GM12892 (cell line): ENCODE data around the gene VCAN.

Experiments used
- DNase-seq: peaks from one replicate; pipeline ENCODE4 v3.0.0; 2011; ENCODE audit not compliant: insufficient read length
- FAIRE-seq: peaks from 2 replicates; lab custom pipeline; 2011; peaks lifted over from hg19 to GRCh38; lab: Jason Lieb, UNC
- POLR2A ChIP-seq: IDR thresholded peaks from 2 replicates; pipeline ENCODE4 v1.6.1; 2011; ENCODE audit warnings: low read depth, low read length, control low read depth
- POLR2AphosphoS5 ChIP-seq: IDR thresholded peaks from 2 replicates; pipeline ENCODE4 v1.6.1; 2011; ENCODE audit warnings: low read depth, low read length, control low read depth
- TAF1 ChIP-seq: IDR thresholded peaks from 2 replicates; pipeline ENCODE4 v1.6.1; 2011; ENCODE audit warnings: low read depth, mild to moderate bottlenecking, control low read depth, low read length, borderline replicate concordance

The VCAN gene

GRCh38 chr5:83543898-83544297, 72.4 kb downstream of the VCAN start:
- no peak for FAIRE-seq
- no peak for DNase-seq
- no peak for TF ChIP-seq POLR2A
- TF ChIP-seq POLR2AphosphoS5: no peak
- TF ChIP-seq TAF1: no peak

- DNase-seq (no peak), FAIRE-seq (no peak)
- TF ChIP-seq POLR2A (no peak), TAF1 (no peak), POLR2AphosphoS5 (no peak)
Observed at GRCh38 chr5:83547161-83547560, 75.6 kb downstream of the VCAN start.

- no peak for FAIRE-seq
- no peak for DNase-seq
- TF ChIP-seq POLR2A (no peak), POLR2AphosphoS5 (no peak), TAF1 (no peak)
Observed at GRCh38 chr5:83547889-83548288, 76.3 kb downstream of the VCAN start.

GRCh38 chr5:83548581-83548980, 77.0 kb downstream of the VCAN start:
- FAIRE-seq: no peak
- no peak for DNase-seq
- no peak for TF ChIP-seq POLR2AphosphoS5
- TF ChIP-seq POLR2A: no peak
- TF ChIP-seq TAF1: no peak

GRCh38 chr5:83549076-83549475, 77.5 kb downstream of the VCAN start:
- no peak for TF ChIP-seq TAF1
- TF ChIP-seq POLR2A: no peak
- FAIRE-seq (no peak), DNase-seq (no peak)

GRCh38 chr5:83549674-83550073, 78.1 kb downstream of the VCAN start:
- TF ChIP-seq TAF1: no peak
- no peak for TF ChIP-seq POLR2A
- no peak for TF ChIP-seq POLR2AphosphoS5
- FAIRE-seq: no peak
- no peak for DNase-seq

- DNase-seq: no peak
- TF ChIP-seq POLR2AphosphoS5 (no peak), TAF1 (no peak), POLR2A (no peak)
- no peak for FAIRE-seq
Observed at GRCh38 chr5:83551821-83552220, 80.3 kb downstream of the VCAN start.

GRCh38 chr5:83552275-83552674, 80.7 kb downstream of the VCAN start:
- DNase-seq (no peak), FAIRE-seq (no peak)
- TF ChIP-seq TAF1: no peak
- TF ChIP-seq POLR2A: no peak
- no peak for TF ChIP-seq POLR2AphosphoS5

- DNase-seq: no peak
- FAIRE-seq: no peak
- TF ChIP-seq POLR2A: no peak
- no peak for TF ChIP-seq POLR2AphosphoS5
- no peak for TF ChIP-seq TAF1
Observed at GRCh38 chr5:83553000-83553486, 81.5 kb downstream of the VCAN start.

GRCh38 chr5:83554133-83554532, 82.6 kb downstream of the VCAN start:
- DNase-seq: no peak
- FAIRE-seq: no peak
- TF ChIP-seq POLR2A (no peak), TAF1 (no peak), POLR2AphosphoS5 (no peak)

- DNase-seq (no peak), FAIRE-seq (no peak)
- TF ChIP-seq TAF1: no peak
- no peak for TF ChIP-seq POLR2A
- TF ChIP-seq POLR2AphosphoS5: no peak
Observed at GRCh38 chr5:83554686-83555085, 83.1 kb downstream of the VCAN start.

GRCh38 chr5:83555263-83555662, 83.7 kb downstream of the VCAN start:
- DNase-seq (no peak), FAIRE-seq (no peak)
- TF ChIP-seq TAF1: no peak
- no peak for TF ChIP-seq POLR2A
- no peak for TF ChIP-seq POLR2AphosphoS5
